Mesenchymal stem cell (in vitro differentiated cells and primary cell): ENCODE results near the gene MNAT1.
"Not testable (repeated sequence)": the region's sequence is repeated elsewhere in the genome, so short reads cannot be mapped to it uniquely, and the experiment has no call there.

Experiments used
- DNase-seq: peaks from one replicate; pipeline ENCODE4 v3.0.0-alpha.2; 2013
- H2AFZ ChIP-seq: one replicate; pipeline ENCODE4 v1.6.1; 2013; ENCODE audit warnings: low read depth, mild to moderate bottlenecking, control low read depth, inconsistent platforms, low read length, moderate library complexity
- H2AK5ac ChIP-seq: 2 replicates; pipeline ENCODE4 v1.6.1; 2013; ENCODE audit warnings: low read length, moderate library complexity, mild to moderate bottlenecking, inconsistent platforms; ENCODE audit not compliant: severe bottlenecking
- H2BK120ac ChIP-seq: one replicate; pipeline ENCODE4 v1.6.1; 2013; ENCODE audit warnings: low read depth, mild to moderate bottlenecking, inconsistent platforms, low read length, moderate library complexity
- H2BK12ac ChIP-seq, 2 experiments: one replicate each; pipeline ENCODE4 v1.6.1; 2013; ENCODE audit warnings: inconsistent platforms in 2 of 2, low read length in 2 of 2, mild to moderate bottlenecking in 2 of 2, moderate library complexity in 2 of 2, control low read depth in 1 of 2
- H2BK15ac ChIP-seq: one replicate; pipeline ENCODE4 v1.6.1; 2013; ENCODE audit warnings: mild to moderate bottlenecking, low read depth, inconsistent platforms; ENCODE audit not compliant: poor library complexity, severe bottlenecking
- H2BK5ac ChIP-seq: 2 replicates; pipeline ENCODE4 v1.6.1; 2013; ENCODE audit warnings: low read depth, mild to moderate bottlenecking, low read length, control low read depth, inconsistent platforms; ENCODE audit not compliant: poor library complexity, severe bottlenecking
- H3K14ac ChIP-seq, 2 experiments: one replicate each; pipeline ENCODE4 v1.6.1; 2013; ENCODE audit warnings: inconsistent platforms in 2 of 2, low read length in 2 of 2, control low read depth in 1 of 2, mild to moderate bottlenecking in 1 of 2, moderate library complexity in 1 of 2
- H3K18ac ChIP-seq, 2 experiments: one replicate each; pipeline ENCODE4 v1.6.1; 2013; ENCODE audit warnings: inconsistent platforms in 2 of 2, low read length in 2 of 2, control low read depth in 1 of 2, low read depth in 1 of 2, mild to moderate bottlenecking in 1 of 2
- H3K23ac ChIP-seq, 2 experiments: one replicate each; pipeline ENCODE4 v1.6.1; 2013; ENCODE audit warnings: inconsistent platforms in 2 of 2, low read length in 2 of 2, mild to moderate bottlenecking in 2 of 2, moderate library complexity in 2 of 2, control low read depth in 1 of 2
- H3K27ac ChIP-seq: 2 replicates; pipeline ENCODE4 v1.5.1; 2013; ENCODE audit warnings: mild to moderate bottlenecking, moderate library complexity, low read length, control low read depth, inconsistent platforms; ENCODE audit not compliant: poor library complexity, severe bottlenecking
- H3K27me3 ChIP-seq, 2 experiments: 2 replicates each; pipeline versions ENCODE4 v1.6.1 to v1.7.0; 2013; ENCODE audit warnings: low read length in 2 of 2, mild to moderate bottlenecking in 2 of 2, moderate library complexity in 2 of 2, control low read depth in 1 of 2, inconsistent platforms in 1 of 2; ENCODE audit not compliant: control insufficient read depth in 1 of 2, insufficient read depth in 1 of 2
- H3K36me3 ChIP-seq, 2 experiments: 2 replicates each; pipeline versions ENCODE4 v1.6.1 to v1.7.0; 2013; ENCODE audit warnings: low read length in 2 of 2, control low read depth in 1 of 2, inconsistent platforms in 1 of 2, low read depth in 1 of 2, mild to moderate bottlenecking in 1 of 2; ENCODE audit not compliant: insufficient read depth in 2 of 2, control insufficient read depth in 1 of 2
- H3K4ac ChIP-seq, 2 experiments: one replicate each; pipeline ENCODE4 v1.6.1; 2013; ENCODE audit warnings: inconsistent platforms in 2 of 2, low read length in 2 of 2, mild to moderate bottlenecking in 2 of 2, moderate library complexity in 2 of 2, control low read depth in 1 of 2, low read depth in 1 of 2
- H3K4me1 ChIP-seq: 2 replicates; pipeline ENCODE4 v1.6.1; 2013; ENCODE audit warnings: low read depth, low read length, control low read depth; ENCODE audit not compliant: control insufficient read depth, insufficient read depth
- H3K4me2 ChIP-seq: 2 replicates; pipeline ENCODE4 v1.6.1; 2013; ENCODE audit warnings: low read length, mild to moderate bottlenecking, inconsistent platforms; ENCODE audit not compliant: poor library complexity, severe bottlenecking
- H3K4me3 ChIP-seq, 2 experiments: 2 replicates each; pipeline versions ENCODE4 v1.5.1 to v1.7.0; 2013; ENCODE audit warnings: low read length in 2 of 2, mild to moderate bottlenecking in 2 of 2, control low read depth in 1 of 2, low read depth in 1 of 2; ENCODE audit not compliant: insufficient read depth in 1 of 2
- H3K79me1 ChIP-seq: replicated peaks from 2 replicates; pipeline ENCODE4 v1.6.1; 2013; ENCODE audit warnings: mild to moderate bottlenecking, control low read depth, low read length, inconsistent platforms; ENCODE audit not compliant: poor library complexity, severe bottlenecking
- H3K9ac ChIP-seq: 2 replicates; pipeline ENCODE4 v1.7.0; 2013; ENCODE audit warnings: mild to moderate bottlenecking, low read length, moderate library complexity
- H3K9me3 ChIP-seq: 2 replicates; pipeline ENCODE4 v1.7.0; 2013; ENCODE audit warnings: mild to moderate bottlenecking, low read length; ENCODE audit not compliant: control insufficient read depth
- H4K8ac ChIP-seq: one replicate; pipeline ENCODE4 v1.6.1; 2013; ENCODE audit warnings: inconsistent platforms, mild to moderate bottlenecking, low read length, moderate library complexity
- H4K91ac ChIP-seq: one replicate; pipeline ENCODE4 v1.6.1; 2013; ENCODE audit warnings: mild to moderate bottlenecking, low read length, inconsistent platforms
- WGBS: methylation state at CpG from one replicate; pipeline ENCODE4 v1.1.7; 2013; ENCODE audit warnings: mixed read lengths; 5-methylcytosine and 5-hydroxymethylcytosine counted together

Gene MNAT1

DNA sequence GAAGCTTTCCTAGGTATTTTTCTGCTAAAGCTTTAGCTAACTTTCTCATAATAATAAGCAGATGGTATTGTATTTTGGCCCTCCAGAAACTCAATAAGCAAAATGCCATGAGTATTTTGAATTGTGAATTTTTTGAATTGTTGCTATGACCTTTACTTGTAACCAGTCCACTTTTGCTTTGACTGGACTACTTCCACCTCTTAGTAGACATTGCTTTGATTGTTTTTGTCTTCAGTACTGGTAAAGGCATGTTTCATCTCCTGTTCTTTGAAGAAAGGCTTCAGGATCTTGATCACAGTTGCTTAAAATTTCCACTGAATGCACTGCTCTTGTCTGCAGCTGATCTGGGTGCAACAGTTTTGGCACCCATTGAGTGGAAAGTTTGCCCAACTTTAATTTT lies 144.0 kb downstream of the MNAT1 start:
- Histone ChIP-seq H2BK5ac (no peak overlapping the region), H3K9me3 (peaks cover 7% of the 10 kb centered on the region), H3K4me3 (no peak overlapping the region), H3K9ac (no peak overlapping the region), H2BK12ac (no peak overlapping the region), H4K91ac (no peak overlapping the region), H3K27me3 (no peaks in the 10 kb centered on the region), H3K36me3 (peaks cover 3 to 13% of the 10 kb centered on the region in 2 experiments), H4K8ac (no peak overlapping the region), H2BK120ac (no peak overlapping the region), H3K4ac (no peak overlapping the region), H2AFZ (no peak overlapping the region), H3K18ac (no peak overlapping the region), H3K4me2 (no peak overlapping the region), H3K27ac (no peak overlapping the region), H3K23ac (no peak overlapping the region), H3K14ac (no peak overlapping the region), H3K4me1 (no peaks in the 10 kb centered on the region), H3K79me1 (peaks cover 7% of the 10 kb centered on the region), H2BK15ac (no peak overlapping the region), H2AK5ac (no peak overlapping the region)
- DNase-seq, result no peak

DNA sequence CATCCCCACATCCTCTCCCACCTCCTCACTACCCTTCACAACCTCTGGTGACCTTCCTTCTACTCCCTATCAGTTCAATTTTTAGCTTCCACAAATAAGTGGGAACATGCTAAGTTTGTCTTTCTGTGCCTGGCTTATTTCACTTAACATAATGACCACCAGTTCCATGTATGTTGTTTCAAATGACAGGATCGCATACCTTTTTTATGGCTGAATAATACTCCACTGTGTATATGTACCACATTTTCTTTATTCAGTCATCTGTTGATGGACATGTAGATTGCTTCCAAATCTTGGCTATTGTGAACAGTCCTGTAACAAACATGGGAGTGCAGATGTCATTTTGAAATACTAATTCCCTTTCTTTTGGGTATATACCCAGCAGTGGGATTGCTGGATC lies 147.7 kb downstream of the MNAT1 start:
- no peak overlapping the region for H2BK12ac ChIP-seq
- no peak overlapping the region for H3K14ac ChIP-seq
- no peak overlapping the region for H2BK120ac ChIP-seq
- no peak overlapping the region for H3K18ac ChIP-seq
- no peak overlapping the region for H3K4me2 ChIP-seq
- H3K9ac ChIP-seq, result no peak overlapping the region
- no peak overlapping the region for H3K27ac ChIP-seq
- peaks cover 3 to 13% of the 10 kb centered on the region in 2 experiments for H3K36me3 ChIP-seq
- H3K27me3 ChIP-seq, result no peaks in the 10 kb centered on the region
- H4K91ac ChIP-seq, result no peak overlapping the region
- H3K23ac ChIP-seq, result no peak overlapping the region
- no peak for DNase-seq
- H2BK5ac ChIP-seq, result no peak overlapping the region
- H3K4me3 ChIP-seq, result no peak overlapping the region
- H2AFZ ChIP-seq, result no peak overlapping the region
- H4K8ac ChIP-seq, result no peak overlapping the region
- H3K79me1 ChIP-seq, result peaks cover 6% of the 10 kb centered on the region
- no peak overlapping the region for H3K4ac ChIP-seq
- WGBS, result no CpG with 5 or more reads among the region's 1 CpG
- H2AK5ac ChIP-seq, result no peak overlapping the region
- no peaks in the 10 kb centered on the region for H3K4me1 ChIP-seq
- peaks cover 22% of the 10 kb centered on the region for H3K9me3 ChIP-seq
- H2BK15ac ChIP-seq, result no peak overlapping the region

DNA sequence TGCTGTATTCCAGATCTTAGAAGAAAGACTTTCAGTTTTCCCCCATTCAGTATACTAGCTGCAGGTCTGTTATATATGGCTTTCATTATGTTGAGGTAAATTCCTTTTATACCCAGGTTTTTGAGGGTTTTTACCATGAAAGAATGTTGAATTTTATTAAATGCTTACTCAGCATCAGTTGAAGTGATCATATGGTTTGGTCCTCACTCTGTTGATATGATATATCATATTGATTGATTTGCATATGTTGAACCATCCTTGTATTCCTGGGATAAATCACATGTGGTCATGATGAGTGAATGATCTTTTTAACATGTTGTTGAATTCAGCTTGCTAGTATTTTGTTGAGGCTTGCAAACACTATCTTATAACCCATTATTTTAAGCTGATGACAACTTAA lies 149.6 kb downstream of the MNAT1 start:
- H3K4me3 ChIP-seq, result no peak overlapping the region
- no peak for DNase-seq
- H3K23ac ChIP-seq, result no peak overlapping the region
- H4K8ac ChIP-seq, result no peak overlapping the region
- peaks cover 22% of the 10 kb centered on the region for H3K9me3 ChIP-seq
- no peak overlapping the region for H2BK120ac ChIP-seq
- H4K91ac ChIP-seq, result no peak overlapping the region
- no peak overlapping the region for H3K18ac ChIP-seq
- H3K4me1 ChIP-seq, result no peaks in the 10 kb centered on the region
- H2BK12ac ChIP-seq, result no peak overlapping the region
- H2BK5ac ChIP-seq, result no peak overlapping the region
- H3K27me3 ChIP-seq, result no peaks in the 10 kb centered on the region
- no peak overlapping the region for H3K4ac ChIP-seq
- no peak overlapping the region for H2BK15ac ChIP-seq
- H3K27ac ChIP-seq, result no peak overlapping the region
- no peak overlapping the region for H2AFZ ChIP-seq
- peaks cover 3 to 13% of the 10 kb centered on the region in 2 experiments for H3K36me3 ChIP-seq
- no peak overlapping the region for H2AK5ac ChIP-seq
- no peak overlapping the region for H3K9ac ChIP-seq
- peaks cover 5% of the 10 kb centered on the region for H3K79me1 ChIP-seq
- no peak overlapping the region for H3K4me2 ChIP-seq
- no peak overlapping the region for H3K14ac ChIP-seq

DNA sequence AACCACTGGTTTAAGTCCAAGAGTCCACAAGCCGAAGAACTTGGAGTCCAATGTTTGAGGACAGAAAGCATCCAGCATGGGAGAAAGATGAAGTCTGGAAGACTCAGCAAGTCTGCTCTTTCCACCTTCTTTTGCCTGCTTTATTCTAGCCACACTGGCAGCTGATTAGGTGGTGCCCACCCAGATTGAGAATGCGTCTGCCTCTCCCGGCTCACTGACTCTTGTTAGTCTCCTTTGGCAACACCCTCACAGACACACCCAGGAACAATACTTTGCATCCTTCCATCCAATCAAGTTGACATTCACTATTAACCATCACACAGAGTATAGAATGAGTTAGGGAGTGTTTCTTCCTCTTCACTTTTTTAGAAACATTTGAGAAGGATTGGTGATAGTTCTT lies 156.1 kb downstream of the MNAT1 start:
- not testable (repeated sequence) for H2AFZ ChIP-seq, DNase-seq, H3K18ac ChIP-seq, H3K36me3 ChIP-seq, H2BK15ac ChIP-seq, H3K4me1 ChIP-seq, H3K23ac ChIP-seq, H2BK5ac ChIP-seq, H3K4me3 ChIP-seq, H4K91ac ChIP-seq, H3K4ac ChIP-seq, H3K27ac ChIP-seq, H2BK12ac ChIP-seq, H2AK5ac ChIP-seq, H3K27me3 ChIP-seq, H3K14ac ChIP-seq, H2BK120ac ChIP-seq, H3K4me2 ChIP-seq, H4K8ac ChIP-seq, H3K9ac ChIP-seq, H3K9me3 ChIP-seq
- peaks cover 15% of the 10 kb centered on the region for H3K79me1 ChIP-seq
- WGBS, result 97% methylated on average over 3 of the region's 3 CpGs
